Measurements from ENCODE around the gene YWHAQ. TPM values are rescaled to one million over a fixed set of nuclear protein-coding genes. Genes with fewer than 3 reads are reported as not detected.

YWHAQ gene
- total RNA-seq, 8 experiments from 2014 or later: 308 to 428 (median 331) TPM

- no peak for ATAC-seq (replicated peaks in 6 of 8)
- Histone ChIP-seq H3K27ac (no peak overlapping the region), H3K4me1 (replicated peaks in 1 of 2) (peaks cover 0 to 5% of the 10 kb centered on the region in 2 donors), H3K4me3 (no peak overlapping the region)
- 45 to 100% (median 82%) methylated on average over 1 to 6 of the region's 7 CpGs; no CpG with 5 or more reads in 2 of the 10 experiments for WGBS, 10 experiments
- in situ Hi-C loops (cut with MboI; ENCODE audit: low pct_unique_long_range_greater_than_20kb in 2 of 9, low sequenced_read_pairs in 9 of 9, unreplicated experiment in 9 of 9): no loop called here
These were observed 32.4 kb upstream of the YWHAQ start for GRCh38 chr2:9663008-9663879.

DNA sequence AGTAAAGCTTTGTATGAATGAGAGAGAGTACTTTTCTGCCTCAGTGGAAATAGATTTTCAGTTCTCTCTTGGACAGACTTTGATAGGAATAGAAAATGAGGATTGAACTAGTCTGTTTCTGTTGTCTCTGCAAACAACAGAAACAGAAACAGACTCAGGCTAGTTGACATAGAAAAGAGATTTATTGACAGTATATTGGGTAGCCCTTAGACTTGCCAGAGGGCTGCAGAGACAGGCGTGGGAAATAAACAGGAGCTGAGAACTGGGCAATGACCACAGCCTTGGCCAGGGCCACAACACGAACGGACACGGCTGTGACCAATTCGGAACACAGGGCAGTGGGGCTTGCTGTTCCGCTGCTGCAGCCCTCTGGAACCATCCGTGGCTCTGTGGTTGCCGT is 30.5 kb upstream of the YWHAQ start:
- peaks cover 0 to 16% of the 10 kb centered on the region in 2 donors for H3K4me1 ChIP-seq (replicated peaks in 1 of 2)
- H3K4me3 ChIP-seq: no peak overlapping the region
- 64 to 86% (median 80%) methylated on average over 1 to 8 of the region's 8 CpGs; no CpG with 5 or more reads in 5 of the 10 experiments for WGBS, 10 experiments
- in situ Hi-C loops (cut with MboI; ENCODE audit: low pct_unique_long_range_greater_than_20kb in 2 of 9, low sequenced_read_pairs in 9 of 9, unreplicated experiment in 9 of 9): no loop called here
- H3K27ac ChIP-seq: no peak overlapping the region
- peak in 3 of 8 experiments; percentile 35 to 77 (median 54) for ATAC-seq (replicated peaks in 6 of 8)

GRCh38 chr2:9660781-9661180 is 30.0 kb upstream of the YWHAQ start:
- no peak overlapping the region for H3K27ac ChIP-seq
- WGBS, 10 experiments: 70 to 100% (median 81%) methylated on average over 1 to 7 of the region's 7 CpGs; no CpG with 5 or more reads in 3 of the 10 experiments
- no peak overlapping the region for H3K4me3 ChIP-seq
- in situ Hi-C loops (cut with MboI; ENCODE audit: low pct_unique_long_range_greater_than_20kb in 2 of 9, low sequenced_read_pairs in 9 of 9, unreplicated experiment in 9 of 9): no loop called here
- H3K4me1 ChIP-seq (replicated peaks in 1 of 2): peaks cover 0 to 17% of the 10 kb centered on the region in 2 donors
- no peak for ATAC-seq (replicated peaks in 6 of 8)

- Histone ChIP-seq H3K27ac (no peak overlapping the region), H3K4me1 (replicated peaks in 1 of 2) (peaks cover 0 to 17% of the 10 kb centered on the region in 2 donors), H3K4me3 (no peak overlapping the region)
- WGBS, 10 experiments: 60 to 100% (median 82%) methylated on average over 1 to 10 of the region's 15 CpGs
- no peak for ATAC-seq (replicated peaks in 6 of 8)
- in situ Hi-C loops (cut with MboI; ENCODE audit: low pct_unique_long_range_greater_than_20kb in 2 of 9, low sequenced_read_pairs in 9 of 9, unreplicated experiment in 9 of 9): no loop called here
These were observed 29.4 kb upstream of the YWHAQ start for GRCh38 chr2:9660154-9660553.

DNA sequence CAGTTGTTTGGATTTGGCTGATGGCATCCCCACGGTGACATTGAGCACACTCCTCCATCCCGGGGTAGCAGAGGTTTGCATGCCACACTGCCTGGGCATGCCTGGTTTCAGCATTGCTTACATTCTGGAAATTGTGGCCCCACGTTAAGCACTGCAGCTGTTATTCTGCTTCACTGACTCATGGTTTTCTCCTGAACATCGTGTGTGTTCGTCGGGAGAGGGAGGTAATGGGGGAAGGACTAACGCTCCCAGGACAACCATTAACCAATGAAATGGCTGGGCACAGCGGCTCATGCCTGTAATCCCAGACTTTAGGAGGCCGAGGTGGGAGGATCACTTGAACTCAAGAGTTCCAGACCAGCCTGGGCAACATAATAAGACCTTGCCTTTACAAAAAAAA is 28.2 kb upstream of the YWHAQ start:
- in situ Hi-C loops (cut with MboI; ENCODE audit: low pct_unique_long_range_greater_than_20kb in 2 of 9, low sequenced_read_pairs in 9 of 9, unreplicated experiment in 9 of 9): no loop called here
- no peak overlapping the region for H3K27ac ChIP-seq
- H3K4me3 ChIP-seq: no peak overlapping the region
- WGBS, 10 experiments: 0 to 83% (median 77%) methylated on average over 1 to 9 of the region's 9 CpGs
- ATAC-seq (replicated peaks in 6 of 8): peak in 1 of 8 experiments; percentile 23
- peaks cover 0 to 24% of the 10 kb centered on the region in 2 donors for H3K4me1 ChIP-seq (replicated peaks in 1 of 2)

- in situ Hi-C loops (cut with MboI; ENCODE audit: low pct_unique_long_range_greater_than_20kb in 2 of 9, low sequenced_read_pairs in 9 of 9, unreplicated experiment in 9 of 9): no loop called here
- no peak for ATAC-seq (replicated peaks in 6 of 8)
- H3K27ac ChIP-seq: no peak overlapping the region
- WGBS, 10 experiments: 61 to 88% (median 77%) methylated on average over 2 to 6 of the region's 6 CpGs; no CpG with 5 or more reads in 2 of the 10 experiments
- H3K4me3 ChIP-seq: no peak overlapping the region
- peaks cover 10 to 33% of the 10 kb centered on the region in 2 donors for H3K4me1 ChIP-seq (replicated peaks in 1 of 2)
These were observed 26.9 kb upstream of the YWHAQ start for GRCh38 chr2:9657731-9658130.

DNA sequence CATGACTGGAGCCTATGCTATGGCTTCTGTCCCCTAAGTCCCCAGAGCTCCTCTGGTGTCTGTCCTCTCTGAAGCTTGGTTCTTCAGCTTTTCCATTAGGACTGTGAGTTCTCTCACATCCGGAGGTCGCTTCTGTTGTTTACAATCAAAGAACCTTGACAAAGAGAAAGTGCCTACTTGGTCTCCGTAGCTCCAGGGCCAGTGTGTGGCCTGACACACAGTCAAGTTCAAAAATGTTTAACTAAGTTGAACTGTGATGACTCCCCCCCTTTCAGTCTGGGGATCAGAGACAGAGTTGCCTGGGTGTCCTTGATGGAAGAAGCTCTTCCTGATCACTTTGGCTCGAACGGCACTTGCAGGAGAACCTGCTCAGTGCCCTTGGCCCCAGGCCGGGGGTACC is 26.3 kb upstream of the YWHAQ start:
- ATAC-seq (replicated peaks in 6 of 8): no peak
- 64 to 91% (median 78%) methylated on average over 2 to 6 of the region's 6 CpGs; no CpG with 5 or more reads in 2 of the 10 experiments for WGBS, 10 experiments
- no peak overlapping the region for H3K27ac ChIP-seq

DNA sequence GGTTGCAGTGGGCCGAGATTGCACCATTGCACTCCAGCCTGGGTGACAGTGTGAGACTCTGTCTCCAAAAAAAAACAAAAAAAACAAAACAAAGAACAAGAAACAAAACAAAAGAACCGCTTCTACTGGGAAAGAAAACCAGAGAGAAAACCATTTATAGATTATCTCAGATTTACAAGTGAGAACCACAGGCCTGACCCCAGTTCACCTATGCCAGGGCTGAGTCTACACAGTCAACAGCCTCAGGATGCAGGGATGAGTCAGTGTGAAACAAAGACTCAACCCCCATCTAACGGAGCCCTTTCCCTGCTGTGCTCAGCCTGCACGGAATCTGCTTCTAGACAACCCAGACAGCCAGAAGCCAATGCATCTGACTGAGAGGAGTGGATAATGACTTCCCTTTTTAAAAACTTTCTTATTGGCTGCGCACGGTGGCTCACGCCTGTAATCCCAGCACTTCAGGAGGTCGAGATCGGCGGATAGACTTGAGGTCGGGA is 25.5 kb upstream of the YWHAQ start:
- 0 to 90% (median 56%) methylated on average over 1 to 11 of the region's 11 CpGs; no CpG with 5 or more reads in 1 of the 10 experiments for WGBS, 10 experiments
- Histone ChIP-seq H3K27ac (no peak overlapping the region), H3K4me3 (no peak overlapping the region), H3K4me1 (replicated peaks in 1 of 2) (peaks cover 14 to 30% of the 10 kb centered on the region in 2 donors)
- in situ Hi-C loops (cut with MboI; ENCODE audit: low pct_unique_long_range_greater_than_20kb in 2 of 9, low sequenced_read_pairs in 9 of 9, unreplicated experiment in 9 of 9): no loop called here
- ATAC-seq (replicated peaks in 6 of 8): peak; percentile 56 to 89 (median 80)

More for the DNA sequence above, 26.3 kb upstream of the YWHAQ start:
- H3K4me1 ChIP-seq (replicated peaks in 1 of 2): peaks cover 14 to 33% of the 10 kb centered on the region in 2 donors
- H3K4me3 ChIP-seq: no peak overlapping the region
- in situ Hi-C loops (cut with MboI; ENCODE audit: low pct_unique_long_range_greater_than_20kb in 2 of 9, low sequenced_read_pairs in 9 of 9, unreplicated experiment in 9 of 9): no loop called here

- in situ Hi-C loops (cut with MboI; ENCODE audit: low pct_unique_long_range_greater_than_20kb in 2 of 9, low sequenced_read_pairs in 9 of 9, unreplicated experiment in 9 of 9): no loop called here
- Histone ChIP-seq H3K27ac (peak overlapping the region in 1 of 2 donors; percentile 26), H3K4me3 (no peak overlapping the region), H3K4me1 (replicated peaks in 1 of 2) (peaks cover 14 to 29% of the 10 kb centered on the region in 2 donors)
- peak in 2 of 8 experiments; percentile 73 to 74 for ATAC-seq (replicated peaks in 6 of 8)
- WGBS, 10 experiments: 56 to 100% (median 77%) methylated on average over 1 to 12 of the region's 13 CpGs
These were observed 24.9 kb upstream of the YWHAQ start for GRCh38 chr2:9655441-9656269.

GRCh38 chr2:9654452-9655100 is 23.8 kb upstream of the YWHAQ start:
- in situ Hi-C loops (cut with MboI; ENCODE audit: low pct_unique_long_range_greater_than_20kb in 2 of 9, low sequenced_read_pairs in 9 of 9, unreplicated experiment in 9 of 9): no loop called here
- ATAC-seq (replicated peaks in 6 of 8): peak in 4 of 8 experiments; percentile 8 to 40 (median 27)
- H3K27ac ChIP-seq: no peak overlapping the region
- WGBS, 10 experiments: 45 to 100% (median 90%) methylated on average over 2 to 5 of the region's 6 CpGs; no CpG with 5 or more reads in 4 of the 10 experiments
- no peak overlapping the region for H3K4me3 ChIP-seq
- peaks cover 14 to 29% of the 10 kb centered on the region in 2 donors for H3K4me1 ChIP-seq (replicated peaks in 1 of 2)

- WGBS, 10 experiments: 72 to 90% (median 78%) methylated on average over 4 to 10 of the region's 10 CpGs; no CpG with 5 or more reads in 1 of the 10 experiments
- ATAC-seq (replicated peaks in 6 of 8): no peak
- H3K4me1 ChIP-seq (replicated peaks in 1 of 2): peaks cover 19 to 32% of the 10 kb centered on the region in 2 donors
- H3K27ac ChIP-seq: no peak overlapping the region
- no peak overlapping the region for H3K4me3 ChIP-seq
- in situ Hi-C loops (cut with MboI; ENCODE audit: low pct_unique_long_range_greater_than_20kb in 2 of 9, low sequenced_read_pairs in 9 of 9, unreplicated experiment in 9 of 9): no loop called here
These were observed 22.9 kb upstream of the YWHAQ start for GRCh38 chr2:9653485-9654271.

All from motor neuron (in vitro differentiated cells).